Measurements from ENCODE around the gene CEP131. TPM values are rescaled to one million over a fixed set of nuclear protein-coding genes. Genes with fewer than 3 reads are reported as not detected.

CEP131 gene
- total RNA-seq, 4 donors from 2014 or later, result 9.2 to 35.0 (median 20.9) TPM

DNA sequence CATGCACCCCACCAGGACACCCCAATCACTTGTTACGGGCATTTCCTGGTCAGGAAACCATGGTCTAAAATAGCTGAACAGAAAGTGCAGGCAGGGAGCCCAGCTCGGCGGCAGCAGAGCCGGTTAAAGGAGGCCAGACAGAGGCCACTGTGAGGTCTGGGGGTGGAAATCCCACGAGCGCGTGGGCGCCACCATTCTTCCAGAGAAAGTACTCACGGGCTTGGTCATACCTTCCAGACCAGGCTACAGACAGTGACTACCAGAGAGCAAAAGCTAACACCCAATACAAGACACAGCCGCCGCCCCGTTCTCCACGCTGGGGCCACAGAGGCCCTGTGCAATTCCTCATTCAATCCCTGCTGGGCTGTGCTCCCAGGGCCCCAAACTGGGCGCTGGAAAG, 11.9 kb downstream of the CEP131 start:
- H3K27me3 ChIP-seq, result no peaks in the 10 kb centered on the region
- no peaks in the 10 kb centered on the region for H3K9me3 ChIP-seq
- no peak overlapping the region for H3K4me3 ChIP-seq
- DNase-seq (ENCODE audit: low spot score in 2 of 2), result no peak
- WGBS, 2 donors, result 52 to 62% methylated on average over 14 of the region's 14 CpGs
- TF ChIP-seq, protein P1, sequence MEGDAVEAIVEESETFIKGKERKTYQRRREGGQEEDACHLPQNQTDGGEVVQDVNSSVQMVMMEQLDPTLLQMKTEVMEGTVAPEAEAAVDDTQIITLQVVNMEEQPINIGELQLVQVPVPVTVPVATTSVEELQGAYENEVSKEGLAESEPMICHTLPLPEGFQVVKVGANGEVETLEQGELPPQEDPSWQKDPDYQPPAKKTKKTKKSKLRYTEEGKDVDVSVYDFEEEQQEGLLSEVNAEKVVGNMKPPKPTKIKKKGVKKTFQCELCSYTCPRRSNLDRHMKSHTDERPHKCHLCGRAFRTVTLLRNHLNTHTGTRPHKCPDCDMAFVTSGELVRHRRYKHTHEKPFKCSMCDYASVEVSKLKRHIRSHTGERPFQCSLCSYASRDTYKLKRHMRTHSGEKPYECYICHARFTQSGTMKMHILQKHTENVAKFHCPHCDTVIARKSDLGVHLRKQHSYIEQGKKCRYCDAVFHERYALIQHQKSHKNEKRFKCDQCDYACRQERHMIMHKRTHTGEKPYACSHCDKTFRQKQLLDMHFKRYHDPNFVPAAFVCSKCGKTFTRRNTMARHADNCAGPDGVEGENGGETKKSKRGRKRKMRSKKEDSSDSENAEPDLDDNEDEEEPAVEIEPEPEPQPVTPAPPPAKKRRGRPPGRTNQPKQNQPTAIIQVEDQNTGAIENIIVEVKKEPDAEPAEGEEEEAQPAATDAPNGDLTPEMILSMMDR (IDR thresholded peaks at IDR 0.05), result no peak
- TF ChIP-seq EP300 (IDR thresholded peaks at IDR 0.05), result no peak
- no peak for TF ChIP-seq POLR2A (IDR thresholded peaks at IDR 0.05)
- H3K4me1 ChIP-seq, result no peaks in the 10 kb centered on the region
- H3K27ac ChIP-seq, result no peak overlapping the region
- H3K36me3 ChIP-seq, result peaks cover 0 to 22% (median 0%) of the 10 kb centered on the region in 3 donors

DNA sequence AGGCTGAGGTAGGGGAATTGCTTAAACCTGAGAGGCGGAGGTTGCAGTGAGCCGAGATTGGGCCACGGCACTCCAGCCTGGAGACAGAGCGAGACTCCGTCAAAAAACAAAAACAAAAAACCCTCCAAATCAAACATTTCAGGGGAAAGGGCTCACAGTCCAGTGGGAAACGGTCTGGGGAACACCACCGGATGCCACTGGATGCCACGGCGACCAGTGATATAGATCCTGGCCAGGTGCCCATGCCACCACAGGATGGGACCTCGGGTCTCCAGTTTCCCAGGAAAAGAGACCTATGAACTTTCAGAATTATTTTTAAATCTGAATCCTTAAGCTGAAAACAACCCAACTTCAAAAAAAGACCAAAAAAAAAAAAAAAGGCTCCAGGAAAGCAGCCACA, 12.3 kb downstream of the CEP131 start:
- Histone ChIP-seq H3K27ac (no peak overlapping the region), H3K4me1 (no peaks in the 10 kb centered on the region), H3K4me3 (no peak overlapping the region), H3K27me3 (no peaks in the 10 kb centered on the region), H3K9me3 (no peaks in the 10 kb centered on the region), H3K36me3 (peaks cover 0 to 22% (median 0%) of the 10 kb centered on the region in 3 donors)
- WGBS, 2 donors, result 51 to 59% methylated on average over 10 of the region's 10 CpGs
- TF ChIP-seq EP300 (IDR thresholded peaks at IDR 0.05) (no peak), POLR2A (IDR thresholded peaks at IDR 0.05) (no peak)
- TF ChIP-seq, protein P1 (IDR thresholded peaks at IDR 0.05), result no peak
- DNase-seq (ENCODE audit: low spot score in 2 of 2), result no peak

DNA sequence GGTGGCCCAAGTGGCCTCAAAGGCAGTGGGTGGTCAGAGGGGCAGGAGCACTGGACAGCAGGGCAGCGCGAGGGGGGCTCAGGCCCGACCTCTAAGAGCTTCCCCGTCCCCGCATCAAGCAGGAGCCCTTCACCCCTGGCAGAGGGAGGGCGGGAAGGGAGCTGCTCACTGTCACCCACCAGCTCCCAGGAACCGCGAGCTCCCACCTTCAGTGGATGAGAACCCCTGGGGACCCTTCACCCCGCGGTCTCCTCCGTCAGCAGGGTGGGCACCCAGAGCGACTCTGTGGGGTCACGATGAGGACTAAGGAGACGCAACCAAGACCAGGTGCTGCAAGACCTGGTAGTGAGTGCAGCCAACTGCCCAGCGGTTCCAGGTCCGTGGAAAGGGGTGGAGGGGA, 13.6 kb downstream of the CEP131 start:
- Histone ChIP-seq H3K4me1 (no peaks in the 10 kb centered on the region), H3K36me3 (peaks cover 0 to 31% (median 0%) of the 10 kb centered on the region in 3 donors)

DNA sequence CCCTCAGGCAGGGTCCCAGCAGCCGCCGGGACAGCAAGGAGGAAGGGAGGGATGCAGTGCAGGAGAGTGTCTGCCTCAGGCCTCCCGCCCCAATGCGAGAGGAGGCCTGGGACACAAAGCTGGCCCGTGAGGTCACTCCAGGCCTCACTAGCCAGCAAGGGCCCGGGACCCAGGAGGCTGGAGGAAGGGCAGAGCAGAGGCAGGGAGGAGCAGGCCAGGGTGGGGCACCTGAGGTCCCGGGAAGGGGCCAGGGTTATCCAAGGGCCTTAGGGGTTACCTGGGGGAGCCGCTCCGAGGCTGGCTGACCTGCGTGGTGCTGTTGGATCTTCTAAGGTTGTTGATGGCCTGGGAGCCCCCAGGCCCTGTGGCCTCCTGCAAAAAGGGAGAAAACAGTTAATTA, 14.1 kb downstream of the CEP131 start:
- Histone ChIP-seq H3K9me3 (no peaks in the 10 kb centered on the region), H3K27me3 (no peaks in the 10 kb centered on the region), H3K4me1 (no peaks in the 10 kb centered on the region), H3K27ac (no peak overlapping the region), H3K4me3 (no peak overlapping the region), H3K36me3 (peaks cover 0 to 35% (median 0%) of the 10 kb centered on the region in 3 donors)
- TF ChIP-seq, protein P1 (IDR thresholded peaks at IDR 0.05), result no peak
- TF ChIP-seq EP300 (IDR thresholded peaks at IDR 0.05) (no peak), POLR2A (IDR thresholded peaks at IDR 0.05) (no peak)
- DNase-seq (ENCODE audit: low spot score in 2 of 2), result no peak
- WGBS, 2 donors, result 91 to 94% methylated on average over 10 of the region's 10 CpGs

More for the DNA sequence above, 13.6 kb downstream of the CEP131 start:
- Histone ChIP-seq H3K9me3 (no peaks in the 10 kb centered on the region), H3K27me3 (no peaks in the 10 kb centered on the region), H3K4me3 (no peak overlapping the region), H3K27ac (no peak overlapping the region)
- DNase-seq (ENCODE audit: low spot score in 2 of 2), result no peak
- TF ChIP-seq POLR2A (IDR thresholded peaks at IDR 0.05), result no peak
- TF ChIP-seq EP300 (IDR thresholded peaks at IDR 0.05), result no peak
- TF ChIP-seq, protein P1 (IDR thresholded peaks at IDR 0.05), result no peak
- WGBS, 2 donors, result 94 to 97% methylated on average over 16 of the region's 16 CpGs

DNA sequence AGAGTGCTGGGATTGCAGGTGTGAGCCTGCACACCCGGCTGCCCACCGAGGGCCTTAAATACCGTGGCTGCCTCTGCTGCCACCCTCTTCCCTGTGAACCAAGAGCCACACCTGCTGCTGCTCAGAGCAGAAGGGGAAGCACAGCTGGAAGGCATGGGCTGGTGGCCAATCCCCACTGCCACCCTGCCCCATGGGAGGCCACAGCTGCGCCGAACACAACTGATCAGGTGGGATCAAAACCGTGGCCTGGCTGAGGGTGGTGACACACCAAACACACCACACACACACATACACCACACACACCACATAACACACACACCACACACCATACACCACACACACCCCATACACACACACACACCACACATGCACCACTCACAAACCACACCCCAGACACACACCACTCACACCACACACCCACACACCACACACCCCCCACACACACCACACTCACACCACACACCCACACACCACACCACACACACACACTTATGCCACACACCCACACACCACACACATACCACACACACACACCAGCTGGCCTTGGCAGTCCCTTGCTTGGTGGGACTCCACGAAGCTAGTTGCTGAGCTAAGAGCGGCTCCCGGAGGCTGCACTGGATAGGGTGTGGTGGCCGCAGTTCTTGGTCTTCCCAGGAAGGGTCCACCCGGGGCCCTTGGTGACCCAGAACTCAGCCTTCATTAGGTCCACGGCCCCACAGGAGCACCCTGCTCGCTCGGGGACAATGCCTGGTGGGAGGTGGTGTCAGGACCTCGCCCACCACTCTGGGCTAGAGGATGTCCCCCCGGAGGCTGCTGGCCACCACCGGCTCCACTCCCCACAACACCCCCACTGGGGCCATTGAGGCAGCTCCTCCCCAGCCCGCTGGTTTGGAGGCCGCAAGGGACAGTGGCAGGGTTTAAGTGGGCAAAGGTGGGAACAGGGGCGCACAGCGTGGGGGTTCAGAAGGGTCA, 14.9 kb downstream of the CEP131 start:
- Histone ChIP-seq H3K27me3 (no peaks in the 10 kb centered on the region), H3K27ac (no peak overlapping the region), H3K4me1 (no peaks in the 10 kb centered on the region), H3K4me3 (no peak overlapping the region), H3K9me3 (no peaks in the 10 kb centered on the region), H3K36me3 (peaks cover 0 to 43% (median 0%) of the 10 kb centered on the region in 3 donors)
- WGBS, 2 donors, result 83 to 91% methylated on average over 14 to 20 of the region's 21 CpGs
- TF ChIP-seq POLR2A (IDR thresholded peaks at IDR 0.05) (no peak), EP300 (IDR thresholded peaks at IDR 0.05) (no peak)
- TF ChIP-seq, protein P1 (IDR thresholded peaks at IDR 0.05), result no peak
- DNase-seq (ENCODE audit: low spot score in 2 of 2), result no peak

Data from tibial nerve (tissue), 4 donors.